Chondrocyte (in vitro differentiated cells): Measurements from ENCODE around the gene RUNX3. TPM values are rescaled to one million over a fixed set of nuclear protein-coding genes. Genes with fewer than 3 reads are reported as not detected.

ENCODE experiments used
- DNase-seq: peaks from one replicate; pipeline ENCODE4 v3.0.0; 2021; ENCODE audit warnings: mixed read lengths, low spot score
- H3K27ac Mint-ChIP-seq: one replicate; pipeline ENCODE4 v1.8.0; 2021; ENCODE audit warnings: mild to moderate bottlenecking, moderate library complexity, mixed read lengths; ENCODE audit not compliant: unreplicated experiment
- H3K27me3 Mint-ChIP-seq: 2 replicates; pipeline ENCODE4 v1.8.0; 2021; ENCODE audit warnings: low read depth, mixed read lengths
- H3K36me3 Mint-ChIP-seq: 2 replicates; pipeline ENCODE4 v1.8.0; 2021; ENCODE audit warnings: low read depth, mixed read lengths
- H3K4me1 Mint-ChIP-seq: 2 replicates; pipeline ENCODE4 v1.8.0; 2021; ENCODE audit warnings: low read depth, mild to moderate bottlenecking, mixed read lengths
- H3K4me3 Mint-ChIP-seq: one replicate; pipeline ENCODE4 v1.8.0; 2021; ENCODE audit warnings: mild to moderate bottlenecking, moderate library complexity, mixed read lengths; ENCODE audit not compliant: unreplicated experiment
- H3K9me3 Mint-ChIP-seq: 2 replicates; pipeline ENCODE4 v1.8.0; 2021; ENCODE audit warnings: low read depth, mixed read lengths
- total RNA-seq: library from RNA; stranded (reverse); gene quantifications from 3 replicates; pipeline ENCODE4 v1.2.1, GENCODE V29; 2021
- TF ChIP-seq, protein P1 (sequence below): fragments of 200-600 bp; sonication (generic); IDR thresholded peaks from 2 replicates; pipeline ENCODE4 v1.5.0; 2021; ENCODE audit warnings: antibody characterized with exemption, mild to moderate bottlenecking, moderate library complexity

Gene RUNX3
- total RNA-seq, 1 donor from 2014 or later, result 1.8 TPM

DNA sequence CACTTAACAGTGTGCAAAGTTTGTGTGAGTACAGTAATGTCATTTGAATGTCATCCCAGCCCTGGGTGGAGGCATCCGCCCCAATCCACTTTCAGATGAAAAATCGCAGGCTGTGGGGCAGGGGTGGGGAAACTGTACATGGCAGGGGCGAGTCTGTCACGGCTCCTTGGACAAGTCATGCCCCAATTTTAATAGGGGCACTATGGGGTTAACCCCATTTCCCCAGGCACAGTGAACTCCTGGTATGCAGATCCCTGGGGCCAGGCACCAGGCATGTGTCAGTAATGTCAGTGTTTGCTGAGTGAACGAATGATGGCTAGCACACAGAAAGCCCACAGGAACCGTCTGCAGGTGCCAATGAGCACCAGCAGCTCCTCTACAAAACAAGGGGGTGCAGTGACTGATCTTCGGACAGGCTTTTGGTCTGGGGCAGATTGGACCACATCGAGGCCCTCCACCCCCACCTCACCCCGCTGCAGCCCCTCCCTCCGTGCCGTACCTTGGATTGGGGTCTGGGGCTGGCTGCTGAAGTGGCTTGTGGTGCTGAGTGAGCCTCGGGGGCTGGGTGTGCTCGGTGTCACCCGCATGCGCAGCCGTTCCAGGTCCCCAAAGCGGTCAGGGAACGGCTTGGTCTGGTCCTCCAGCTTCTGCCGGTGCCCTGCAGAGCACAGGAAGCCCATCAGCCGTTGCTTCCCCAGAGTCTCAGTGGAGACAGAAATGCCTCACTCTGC, 23.2 kb downstream of the RUNX3 start:
- Mint-ChIP-seq H3K27ac (no peak overlapping the region), H3K27me3 (no peaks in the 10 kb centered on the region), H3K4me1 (no peaks in the 10 kb centered on the region), H3K36me3 (no peaks in the 10 kb centered on the region), H3K9me3 (peaks cover 3% of the 10 kb centered on the region), H3K4me3 (no peak overlapping the region)
- TF ChIP-seq, protein P1, sequence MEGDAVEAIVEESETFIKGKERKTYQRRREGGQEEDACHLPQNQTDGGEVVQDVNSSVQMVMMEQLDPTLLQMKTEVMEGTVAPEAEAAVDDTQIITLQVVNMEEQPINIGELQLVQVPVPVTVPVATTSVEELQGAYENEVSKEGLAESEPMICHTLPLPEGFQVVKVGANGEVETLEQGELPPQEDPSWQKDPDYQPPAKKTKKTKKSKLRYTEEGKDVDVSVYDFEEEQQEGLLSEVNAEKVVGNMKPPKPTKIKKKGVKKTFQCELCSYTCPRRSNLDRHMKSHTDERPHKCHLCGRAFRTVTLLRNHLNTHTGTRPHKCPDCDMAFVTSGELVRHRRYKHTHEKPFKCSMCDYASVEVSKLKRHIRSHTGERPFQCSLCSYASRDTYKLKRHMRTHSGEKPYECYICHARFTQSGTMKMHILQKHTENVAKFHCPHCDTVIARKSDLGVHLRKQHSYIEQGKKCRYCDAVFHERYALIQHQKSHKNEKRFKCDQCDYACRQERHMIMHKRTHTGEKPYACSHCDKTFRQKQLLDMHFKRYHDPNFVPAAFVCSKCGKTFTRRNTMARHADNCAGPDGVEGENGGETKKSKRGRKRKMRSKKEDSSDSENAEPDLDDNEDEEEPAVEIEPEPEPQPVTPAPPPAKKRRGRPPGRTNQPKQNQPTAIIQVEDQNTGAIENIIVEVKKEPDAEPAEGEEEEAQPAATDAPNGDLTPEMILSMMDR, result no peak
- peak; percentile 58 for DNase-seq

DNA sequence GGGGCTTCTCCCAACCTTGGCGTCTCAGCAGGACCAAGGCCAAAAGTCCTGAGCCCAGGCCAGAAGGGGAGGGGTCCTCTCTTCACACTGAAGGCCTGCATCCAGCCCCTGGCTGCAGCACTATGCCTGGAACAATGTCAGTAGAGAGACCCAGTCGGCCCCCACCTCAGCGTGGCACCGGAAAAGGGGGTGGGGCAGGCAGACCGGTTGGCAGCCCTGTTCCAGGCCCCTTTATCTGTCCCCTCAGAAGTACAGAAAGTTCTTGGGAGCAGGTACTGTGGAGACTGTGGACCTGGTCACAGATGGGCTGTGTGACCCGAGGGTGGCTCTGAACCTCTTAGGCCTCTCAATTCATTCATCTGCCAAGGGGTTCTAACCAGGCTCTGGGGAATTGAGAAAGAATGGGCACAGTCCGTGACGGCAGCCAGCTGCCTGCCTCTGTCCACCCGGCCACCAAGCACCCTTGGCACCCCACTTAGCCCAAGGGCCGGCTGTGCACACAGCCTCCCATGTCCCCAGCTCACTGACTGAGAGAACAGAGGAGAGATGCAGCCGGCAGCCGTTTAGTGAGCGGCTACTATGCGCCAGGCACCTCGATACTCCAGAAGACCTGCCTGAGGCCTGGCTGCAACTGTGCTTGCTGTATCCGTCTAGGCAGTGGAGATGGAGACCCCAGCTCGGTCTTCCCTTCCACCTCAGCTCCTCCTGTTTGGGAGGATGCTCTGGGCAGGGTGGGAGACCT, 23.9 kb downstream of the RUNX3 start:
- Mint-ChIP-seq H3K27ac (no peak overlapping the region), H3K27me3 (no peaks in the 10 kb centered on the region), H3K4me3 (no peak overlapping the region), H3K4me1 (no peaks in the 10 kb centered on the region), H3K36me3 (no peaks in the 10 kb centered on the region), H3K9me3 (peaks cover 3% of the 10 kb centered on the region)
- TF ChIP-seq, protein P1, result no peak
- DNase-seq, result peak; percentile 82

DNA sequence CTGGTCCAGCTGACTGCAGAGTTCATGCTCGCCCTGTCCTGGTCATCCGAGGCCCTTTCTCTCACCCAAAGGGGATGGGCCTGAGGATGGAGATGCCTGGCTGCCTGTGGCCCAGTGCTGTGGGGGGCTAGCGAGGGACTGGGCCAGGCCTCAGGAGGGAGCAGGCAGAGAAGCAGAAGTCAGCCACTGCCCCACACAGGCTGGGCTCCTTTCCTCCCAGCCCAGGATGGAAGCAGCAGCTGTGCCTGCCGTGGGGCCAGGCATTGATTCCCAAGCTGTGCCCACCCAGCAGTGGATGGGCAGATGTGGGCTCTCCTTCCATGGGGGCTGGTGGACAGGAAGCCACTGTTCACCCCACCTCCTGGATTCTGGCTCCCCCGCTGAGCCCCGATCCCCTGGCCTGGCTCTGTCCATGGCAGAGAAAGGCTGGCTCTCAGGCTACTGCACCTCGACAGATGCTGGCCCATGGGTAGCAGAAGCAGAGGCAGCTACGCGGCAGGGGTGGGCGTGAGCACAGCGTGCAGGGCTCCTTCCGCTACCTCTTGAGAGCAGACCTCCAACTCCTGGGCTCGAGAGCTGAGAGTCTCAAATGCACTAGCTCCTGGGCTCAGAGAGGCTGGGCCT, 24.6 kb downstream of the RUNX3 start:
- TF ChIP-seq, protein P1, result no peak
- no peak overlapping the region for H3K4me3 Mint-ChIP-seq
- H3K4me1 Mint-ChIP-seq, result no peaks in the 10 kb centered on the region
- peaks cover 2% of the 10 kb centered on the region for H3K27me3 Mint-ChIP-seq
- H3K36me3 Mint-ChIP-seq, result no peaks in the 10 kb centered on the region
- H3K27ac Mint-ChIP-seq, result no peak overlapping the region
- H3K9me3 Mint-ChIP-seq, result peaks cover 3% of the 10 kb centered on the region
- DNase-seq, result peak; percentile 77

DNA sequence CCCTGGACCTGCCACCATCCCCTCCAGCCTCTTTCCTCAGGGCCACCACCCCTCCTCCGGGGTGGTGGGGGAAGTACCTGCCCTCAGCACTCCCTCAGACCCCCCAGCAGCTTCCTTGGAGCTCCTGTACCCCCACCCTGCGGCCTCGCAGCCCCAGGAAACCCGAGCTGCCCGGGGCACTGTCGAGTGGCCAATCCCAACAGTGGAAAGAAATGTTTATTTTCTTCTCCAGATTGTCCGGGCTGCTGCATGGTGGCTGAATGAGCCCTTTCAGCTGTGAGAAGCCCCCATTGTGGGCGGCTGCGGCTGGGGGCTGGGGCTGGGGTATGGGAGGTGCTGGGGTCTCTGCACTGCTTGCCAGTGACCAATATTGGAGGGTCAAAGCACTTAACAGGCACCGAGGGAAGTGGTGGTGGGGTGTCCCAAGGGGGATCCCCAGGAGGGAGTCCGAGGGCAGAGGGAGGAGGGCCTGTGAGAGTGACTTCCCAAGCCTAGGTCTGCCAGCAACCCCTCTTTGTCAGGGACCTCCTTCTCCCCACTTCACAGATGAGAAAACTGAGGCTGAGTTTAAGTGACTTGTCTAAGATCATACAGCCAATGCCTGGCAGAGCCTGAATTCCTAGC, 25.2 kb downstream of the RUNX3 start:
- Mint-ChIP-seq H3K4me3 (no peak overlapping the region), H3K36me3 (no peaks in the 10 kb centered on the region), H3K9me3 (peaks cover 3% of the 10 kb centered on the region), H3K27ac (no peak overlapping the region), H3K4me1 (no peaks in the 10 kb centered on the region), H3K27me3 (peaks cover 7% of the 10 kb centered on the region)
- DNase-seq, result peak; percentile 62
- TF ChIP-seq, protein P1, result no peak
